HEK293 (cell line): ENCODE data around the gene GSTT4.

Experiments
- HOXD13 ChIP-seq: sonication (generic); formaldehyde crosslinking; IDR thresholded peaks from 2 replicates; pipeline ENCODE4 v1.8.0; 2022; ENCODE audit warnings: missing genetic modification reagents, borderline replicate concordance
- KLF1 ChIP-seq: fragments of 450-650 bp; formaldehyde crosslinking; IDR thresholded peaks from 2 replicates; pipeline ENCODE4 v1.5.1; 2016; ENCODE audit warnings: missing biosample characterization, missing genetic modification characterization
- KLF10 ChIP-seq: fragments of 450-650 bp; IDR thresholded peaks from 2 replicates; pipeline ENCODE4 v1.5.1; 2018; ENCODE audit warnings: missing biosample characterization, mild to moderate bottlenecking, missing genetic modification characterization
- KLF9 ChIP-seq: fragments of 450-650 bp; formaldehyde crosslinking; IDR thresholded peaks from 2 replicates; pipeline ENCODE4 v1.5.1; 2016; ENCODE audit warnings: missing biosample characterization, missing genetic modification characterization, low read depth
- OSR2 ChIP-seq: fragments of 450-650 bp; formaldehyde crosslinking; IDR thresholded peaks from 2 replicates; pipeline ENCODE4 v1.5.1; 2016; ENCODE audit warnings: missing biosample characterization, missing genetic modification characterization
- SALL2 ChIP-seq: fragments of 450-650 bp; formaldehyde crosslinking; IDR thresholded peaks from 2 replicates; pipeline ENCODE4 v1.5.0; 2017; ENCODE audit warnings: missing biosample characterization, mild to moderate bottlenecking, missing genetic modification characterization, borderline replicate concordance
- SCRT1 ChIP-seq: fragments of 450-650 bp; formaldehyde crosslinking; IDR thresholded peaks from 2 replicates; pipeline ENCODE4 v1.5.1; 2016; ENCODE audit warnings: missing biosample characterization, missing genetic modification characterization, borderline replicate concordance
- WT1 ChIP-seq: fragments of 450-650 bp; formaldehyde crosslinking; IDR thresholded peaks from 2 replicates; pipeline ENCODE4 v1.5.1; 2016; ENCODE audit warnings: missing biosample characterization, missing genetic modification characterization
- ZBTB21 ChIP-seq: fragments of 450-650 bp; formaldehyde crosslinking; IDR thresholded peaks from 2 replicates; pipeline ENCODE4 v1.5.1; 2017; ENCODE audit warnings: missing biosample characterization, missing genetic modification characterization
- ZBTB8A ChIP-seq: fragments of 450-650 bp; formaldehyde crosslinking; IDR thresholded peaks from 2 replicates; pipeline ENCODE4 v1.5.1; 2016; ENCODE audit warnings: missing biosample characterization, missing genetic modification characterization
- ZFHX2 ChIP-seq: fragments of 450-650 bp; formaldehyde crosslinking; conservative IDR thresholded peaks from 2 replicates; pipeline ENCODE4 v1.5.1; 2016; ENCODE audit warnings: missing biosample characterization, missing genetic modification characterization
- ZFP37 ChIP-seq: fragments of 450-650 bp; formaldehyde crosslinking; IDR thresholded peaks from 2 replicates; pipeline ENCODE4 v1.5.1; 2016; ENCODE audit warnings: missing biosample characterization, missing genetic modification characterization
- ZIC2 ChIP-seq: fragments of 450-650 bp; formaldehyde crosslinking; IDR thresholded peaks from 2 replicates; pipeline ENCODE4 v1.5.1; 2016; ENCODE audit warnings: missing biosample characterization, missing genetic modification characterization
- ZNF10 ChIP-seq: fragments of 450-650 bp; formaldehyde crosslinking; IDR thresholded peaks from 2 replicates; pipeline ENCODE4 v1.5.1; 2017; ENCODE audit warnings: missing biosample characterization, missing genetic modification characterization
- ZNF114 ChIP-seq: fragments of 450-650 bp; formaldehyde crosslinking; IDR thresholded peaks from 2 replicates; pipeline ENCODE4 v1.5.0; 2017; ENCODE audit warnings: missing biosample characterization, missing genetic modification characterization
- ZNF140 ChIP-seq: fragments of 450-650 bp; formaldehyde crosslinking; IDR thresholded peaks from 2 replicates; pipeline ENCODE4 v1.5.1; 2016; ENCODE audit warnings: missing biosample characterization, missing genetic modification characterization
- ZNF148 ChIP-seq: fragments of 450-650 bp; formaldehyde crosslinking; IDR thresholded peaks from 2 replicates; pipeline ENCODE4 v1.5.0; 2017; ENCODE audit warnings: missing biosample characterization, missing genetic modification characterization, borderline replicate concordance
- ZNF174 ChIP-seq: fragments of 450-650 bp; formaldehyde crosslinking; IDR thresholded peaks from 2 replicates; pipeline ENCODE4 v1.5.0; 2017; ENCODE audit warnings: missing biosample characterization, mild to moderate bottlenecking, missing genetic modification characterization
- ZNF239 ChIP-seq: fragments of 450-650 bp; formaldehyde crosslinking; IDR thresholded peaks from 2 replicates; pipeline ENCODE4 v1.5.1; 2016; ENCODE audit warnings: missing biosample characterization, missing genetic modification characterization
- ZNF248 ChIP-seq: fragments of 450-650 bp; formaldehyde crosslinking; IDR thresholded peaks from 2 replicates; pipeline ENCODE4 v1.5.1; 2017; ENCODE audit warnings: missing biosample characterization, missing genetic modification characterization
- ZNF266 ChIP-seq: fragments of 450-650 bp; formaldehyde crosslinking; IDR thresholded peaks from 2 replicates; pipeline ENCODE4 v1.5.1; 2016; ENCODE audit warnings: missing biosample characterization, missing genetic modification characterization, low read depth
- ZNF350 ChIP-seq: fragments of 450-650 bp; formaldehyde crosslinking; IDR thresholded peaks from 2 replicates; pipeline ENCODE4 v1.5.0; 2017; ENCODE audit warnings: missing biosample characterization, mild to moderate bottlenecking, missing genetic modification characterization
- ZNF366 ChIP-seq: fragments of 450-650 bp; formaldehyde crosslinking; conservative IDR thresholded peaks from 2 replicates; pipeline ENCODE4 v1.5.1; 2016; ENCODE audit warnings: missing biosample characterization, missing genetic modification characterization
- ZNF48 ChIP-seq: fragments of 450-650 bp; formaldehyde crosslinking; IDR thresholded peaks from 2 replicates; pipeline ENCODE4 v1.5.1; 2016; ENCODE audit warnings: missing biosample characterization, missing genetic modification characterization
- ZNF501 ChIP-seq: fragments of 450-650 bp; formaldehyde crosslinking; IDR thresholded peaks from 2 replicates; pipeline ENCODE4 v1.5.1; 2016; ENCODE audit warnings: missing biosample characterization, missing genetic modification characterization
- ZNF561 ChIP-seq: fragments of 450-650 bp; IDR thresholded peaks from 2 replicates; pipeline ENCODE4 v1.5.1; 2018; ENCODE audit warnings: missing biosample characterization, missing genetic modification characterization, borderline replicate concordance
- ZNF585B ChIP-seq: fragments of 450-650 bp; formaldehyde crosslinking; IDR thresholded peaks from 2 replicates; pipeline ENCODE4 v1.5.1; 2016; ENCODE audit warnings: missing biosample characterization, missing genetic modification characterization
- ZNF600 ChIP-seq: fragments of 450-650 bp; formaldehyde crosslinking; IDR thresholded peaks from 2 replicates; pipeline ENCODE4 v1.5.1; 2016; ENCODE audit warnings: missing biosample characterization, missing genetic modification characterization
- ZNF626 ChIP-seq: fragments of 450-650 bp; sonication (Bioruptor Pico); formaldehyde crosslinking; IDR thresholded peaks from 2 replicates; pipeline ENCODE4 v1.5.1; 2018; ENCODE audit warnings: missing biosample characterization, missing genetic modification characterization, inconsistent platforms
- ZNF639 ChIP-seq: fragments of 450-650 bp; formaldehyde crosslinking; IDR thresholded peaks from 2 replicates; pipeline ENCODE4 v1.5.1; 2016; ENCODE audit warnings: missing biosample characterization, missing genetic modification characterization
- ZNF654 ChIP-seq: fragments of 450-650 bp; formaldehyde crosslinking; IDR thresholded peaks from 2 replicates; pipeline ENCODE4 v1.5.1; 2016; ENCODE audit warnings: low read depth, missing biosample characterization, missing genetic modification characterization
- ZNF670 ChIP-seq: fragments of 450-650 bp; formaldehyde crosslinking; IDR thresholded peaks from 2 replicates; pipeline ENCODE4 v1.5.1; 2016; ENCODE audit warnings: missing biosample characterization, missing genetic modification characterization, low read depth
- ZNF747 ChIP-seq: fragments of 450-650 bp; formaldehyde crosslinking; IDR thresholded peaks from 2 replicates; pipeline ENCODE4 v1.5.1; 2016; ENCODE audit warnings: missing biosample characterization, missing genetic modification characterization
- ZNF76 ChIP-seq: fragments of 450-650 bp; formaldehyde crosslinking; IDR thresholded peaks from 2 replicates; pipeline ENCODE4; 2016; ENCODE audit warnings: low read depth, missing biosample characterization, missing genetic modification characterization, borderline replicate concordance
- ZNF837 ChIP-seq: fragments of 450-650 bp; formaldehyde crosslinking; IDR thresholded peaks from 2 replicates; pipeline ENCODE4 v1.5.1; 2016; ENCODE audit warnings: missing biosample characterization, missing genetic modification characterization
- ZSCAN16 ChIP-seq: fragments of 450-650 bp; formaldehyde crosslinking; IDR thresholded peaks from 2 replicates; pipeline ENCODE4 v1.5.1; 2016; ENCODE audit warnings: missing biosample characterization, missing genetic modification characterization
- TF ChIP-seq, protein P1 (sequence below): fragments of 450-650 bp; formaldehyde crosslinking; IDR thresholded peaks from 2 replicates; pipeline ENCODE4 v1.5.1; 2016; ENCODE audit warnings: missing biosample characterization, missing genetic modification characterization, low read depth
- TF ChIP-seq, protein P2 (sequence below): fragments of 450-650 bp; formaldehyde crosslinking; IDR thresholded peaks from 2 replicates; pipeline ENCODE4; 2016; ENCODE audit warnings: missing biosample characterization, missing genetic modification characterization

The GSTT4 gene

DNA sequence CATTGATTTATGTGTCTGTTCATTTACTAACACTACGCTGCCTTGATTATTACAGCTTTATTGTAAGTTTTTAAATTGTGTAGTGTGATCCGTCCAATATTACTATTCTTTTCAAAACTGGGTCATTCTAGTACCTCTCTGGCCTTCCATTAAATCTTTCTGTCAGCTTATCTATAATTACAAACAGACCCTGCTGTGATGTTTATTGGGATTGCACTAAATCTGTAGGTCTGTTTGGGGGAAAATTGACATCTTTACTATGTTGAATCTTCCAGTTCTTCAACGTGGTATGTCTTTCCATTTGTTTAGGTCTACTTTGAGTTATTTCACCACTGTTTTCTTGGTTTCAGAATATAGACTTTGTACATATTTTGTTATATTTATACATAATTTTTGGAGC is 21.5 kb upstream of the GSTT4 start (continued):
- peak; percentile 40; the same call in 1 of the 2 replicates for TF ChIP-seq ZBTB8A (tag by site-specific recombination)
- no peak for TF ChIP-seq ZNF48 (tag by site-specific recombination)
- no peak for TF ChIP-seq ZNF600 (tag by site-specific recombination)
- no peak for TF ChIP-seq ZNF239 (tag by site-specific recombination)
- no peak for TF ChIP-seq ZNF626 (tag by site-specific recombination)
- no peak for TF ChIP-seq ZNF639 (tag by site-specific recombination)
- no peak for TF ChIP-seq ZNF140
- peak; percentile 66; the same call in 1 of the 2 replicates for TF ChIP-seq SCRT1 (tag by site-specific recombination)
- TF ChIP-seq KLF10 (tag by site-specific recombination): peak; percentile 66; the same call in 1 of the 2 replicates
- no peak for TF ChIP-seq ZNF76 (tag by site-specific recombination)
- 0 out of 2 replicates have a peak, but pooled peaks have one; percentile 19 for TF ChIP-seq WT1 (tag by site-specific recombination)
- no peak for TF ChIP-seq ZNF501 (tag by site-specific recombination)
- no peak for TF ChIP-seq ZNF148 (tag by site-specific recombination)
- no peak for TF ChIP-seq ZSCAN16
- TF ChIP-seq ZBTB21 (tag by site-specific recombination): no peak
- 0 out of 2 replicates have a peak, but pooled peaks have one; percentile 26 for TF ChIP-seq ZNF366 (tag by site-specific recombination)
- TF ChIP-seq SALL2 (tag by site-specific recombination): no peak
- TF ChIP-seq, protein P1, sequence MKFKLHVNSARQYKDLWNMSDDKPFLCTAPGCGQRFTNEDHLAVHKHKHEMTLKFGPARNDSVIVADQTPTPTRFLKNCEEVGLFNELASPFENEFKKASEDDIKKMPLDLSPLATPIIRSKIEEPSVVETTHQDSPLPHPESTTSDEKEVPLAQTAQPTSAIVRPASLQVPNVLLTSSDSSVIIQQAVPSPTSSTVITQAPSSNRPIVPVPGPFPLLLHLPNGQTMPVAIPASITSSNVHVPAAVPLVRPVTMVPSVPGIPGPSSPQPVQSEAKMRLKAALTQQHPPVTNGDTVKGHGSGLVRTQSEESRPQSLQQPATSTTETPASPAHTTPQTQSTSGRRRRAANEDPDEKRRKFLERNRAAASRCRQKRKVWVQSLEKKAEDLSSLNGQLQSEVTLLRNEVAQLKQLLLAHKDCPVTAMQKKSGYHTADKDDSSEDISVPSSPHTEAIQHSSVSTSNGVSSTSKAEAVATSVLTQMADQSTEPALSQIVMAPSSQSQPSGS (tag by site-specific recombination): peak; percentile 54; the same call in 1 of the 2 replicates
- no peak for TF ChIP-seq ZNF10 (tag by site-specific recombination)
- TF ChIP-seq ZIC2: peak; percentile 83
- TF ChIP-seq ZNF248 (tag by site-specific recombination): no peak
- no peak for TF ChIP-seq ZNF114 (tag by site-specific recombination)
- TF ChIP-seq ZNF670 (tag by site-specific recombination): no peak
- TF ChIP-seq ZFP37: no peak
- TF ChIP-seq ZNF350 (tag by site-specific recombination): no peak
- TF ChIP-seq ZNF747 (tag by site-specific recombination): no peak
- TF ChIP-seq KLF1: no peak
- no peak for TF ChIP-seq ZNF837 (tag by site-specific recombination)
- TF ChIP-seq HOXD13 (CRISPR knock-in tag): no peak
- no peak for TF ChIP-seq ZNF585B (tag by site-specific recombination)
- TF ChIP-seq ZNF654 (tag by site-specific recombination): no peak
- TF ChIP-seq, protein P2, sequence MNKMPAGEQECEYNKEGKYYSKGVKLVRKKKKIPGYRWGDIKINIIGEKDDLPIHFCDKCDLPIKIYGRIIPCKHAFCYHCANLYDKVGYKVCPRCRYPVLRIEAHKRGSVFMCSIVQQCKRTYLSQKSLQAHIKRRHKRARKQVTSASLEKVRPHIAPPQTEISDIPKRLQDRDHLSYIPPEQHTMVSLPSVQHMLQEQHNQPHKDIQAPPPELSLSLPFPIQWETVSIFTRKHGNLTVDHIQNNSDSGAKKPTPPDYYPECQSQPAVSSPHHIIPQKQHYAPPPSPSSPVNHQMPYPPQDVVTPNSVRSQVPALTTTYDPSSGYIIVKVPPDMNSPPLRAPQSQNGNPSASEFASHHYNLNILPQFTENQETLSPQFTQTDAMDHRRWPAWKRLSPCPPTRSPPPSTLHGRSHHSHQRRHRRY (tag by site-specific recombination): 0 out of 2 replicates have a peak, but pooled peaks have one; percentile 43
- TF ChIP-seq KLF9: no peak
- TF ChIP-seq ZFHX2 (tag by site-specific recombination): no peak
- TF ChIP-seq ZNF266 (tag by site-specific recombination): no peak
- no peak for TF ChIP-seq ZNF174
- peak; percentile 68; the same call in 1 of the 2 replicates for TF ChIP-seq OSR2
- peak; percentile 88 for TF ChIP-seq ZNF561 (tag by site-specific recombination)
